Trophoblast cell (in vitro differentiated cells and primary cell): ENCODE results near the gene HPRT1.

Source experiments
- DNase-seq, 2 donors: peaks; one replicate each; pipeline ENCODE4 v3.0.0-alpha.2; 2016
- H2AFZ ChIP-seq: 2 replicates; pipeline ENCODE4 v1.6.1; 2013; ENCODE audit warnings: low read length, moderate library complexity, mild to moderate bottlenecking; ENCODE audit not compliant: insufficient read depth, poor library complexity
- H2AK5ac ChIP-seq: 2 replicates; pipeline ENCODE4 v1.6.1; 2013; ENCODE audit warnings: mild to moderate bottlenecking, low read length
- H2BK120ac ChIP-seq: 2 replicates; pipeline ENCODE4 v1.6.1; 2013; ENCODE audit warnings: low read length, mild to moderate bottlenecking, moderate library complexity; ENCODE audit not compliant: insufficient read depth, poor library complexity
- H2BK12ac ChIP-seq: 2 replicates; pipeline ENCODE4 v1.6.1; 2013; ENCODE audit warnings: mild to moderate bottlenecking, low read length, moderate library complexity
- H2BK5ac ChIP-seq: 2 replicates; pipeline ENCODE4 v1.6.1; 2013; ENCODE audit warnings: low read length, low read depth, moderate library complexity, mild to moderate bottlenecking; ENCODE audit not compliant: poor library complexity
- H3K14ac ChIP-seq: 2 replicates; pipeline ENCODE4 v1.6.1; 2013; ENCODE audit warnings: mild to moderate bottlenecking, low read length
- H3K18ac ChIP-seq: 2 replicates; pipeline ENCODE4 v1.6.1; 2013; ENCODE audit warnings: mild to moderate bottlenecking, low read length
- H3K23ac ChIP-seq: 2 replicates; pipeline ENCODE4 v1.6.1; 2013; ENCODE audit warnings: low read length
- H3K27ac ChIP-seq: 2 replicates; pipeline ENCODE4 v1.5.1; 2013; ENCODE audit warnings: low read depth, mild to moderate bottlenecking, inconsistent platforms, low read length, moderate library complexity
- H3K27me3 ChIP-seq: 2 replicates; pipeline ENCODE4 v1.6.1; 2013; ENCODE audit warnings: inconsistent platforms, mild to moderate bottlenecking, low read length, moderate library complexity; ENCODE audit not compliant: insufficient read depth
- H3K36me3 ChIP-seq, 2 experiments: 1 replicate in 1 of 2; 2 replicates in 1 of 2; pipeline ENCODE4 v1.6.1; 2013; ENCODE audit warnings: low read length in 2 of 2, mild to moderate bottlenecking in 2 of 2, moderate library complexity in 1 of 2; ENCODE audit not compliant: insufficient read depth in 2 of 2, control insufficient read depth in 1 of 2
- H3K4ac ChIP-seq: 2 replicates; pipeline ENCODE4 v1.6.1; 2013; ENCODE audit warnings: low read depth, mild to moderate bottlenecking, low read length, moderate library complexity
- H3K4me1 ChIP-seq, 2 experiments: 1 replicate in 1 of 2; 2 replicates in 1 of 2; pipeline ENCODE4 v1.6.1; 2013; ENCODE audit warnings: low read length in 2 of 2, mild to moderate bottlenecking in 2 of 2, moderate library complexity in 1 of 2; ENCODE audit not compliant: insufficient read depth in 2 of 2, control insufficient read depth in 1 of 2
- H3K4me2 ChIP-seq: 2 replicates; pipeline ENCODE4 v1.6.1; 2013; ENCODE audit warnings: inconsistent platforms, mild to moderate bottlenecking, low read length, moderate library complexity
- H3K4me3 ChIP-seq: 2 replicates; pipeline ENCODE4 v1.5.1; 2013; ENCODE audit warnings: mild to moderate bottlenecking, low read depth, low read length, inconsistent platforms
- H3K79me1 ChIP-seq: one replicate; pipeline ENCODE4 v1.6.1; 2013; ENCODE audit warnings: low read length
- H3K79me2 ChIP-seq: 2 replicates; pipeline ENCODE4 v1.6.1; 2013; ENCODE audit warnings: low read length, mild to moderate bottlenecking; ENCODE audit not compliant: control insufficient read depth, insufficient read depth, poor library complexity
- H3K9ac ChIP-seq: 2 replicates; pipeline ENCODE4 v1.6.1; 2013; ENCODE audit warnings: mild to moderate bottlenecking, low read length
- H3K9me3 ChIP-seq: 2 replicates; pipeline ENCODE4 v1.6.1; 2013; ENCODE audit warnings: low read depth, mild to moderate bottlenecking, control low read depth, inconsistent platforms, low read length; ENCODE audit not compliant: insufficient read depth
- H4K12ac ChIP-seq: 2 replicates; pipeline ENCODE4 v1.6.1; 2013; ENCODE audit warnings: low read depth, mild to moderate bottlenecking, low read length, moderate library complexity
- H4K8ac ChIP-seq: 2 replicates; pipeline ENCODE4 v1.6.1; 2013; ENCODE audit warnings: low read depth, mild to moderate bottlenecking, low read length, moderate library complexity
- H4K91ac ChIP-seq: one replicate; pipeline ENCODE4 v1.6.1; 2013; ENCODE audit warnings: low read depth, mild to moderate bottlenecking, low read length, moderate library complexity
- WGBS: extraction: QIAGEN DNeasy Blood & Tissue Kit; methylation state at CpG from one replicate; pipeline ENCODE4 v1.1.7; 2013; ENCODE audit warnings: missing lambda C conversion rate; ENCODE audit not compliant: insufficient read length, insufficient coverage; ENCODE audit errors: extremely low coverage; 5-methylcytosine and 5-hydroxymethylcytosine counted together

The HPRT1 gene

DNA sequence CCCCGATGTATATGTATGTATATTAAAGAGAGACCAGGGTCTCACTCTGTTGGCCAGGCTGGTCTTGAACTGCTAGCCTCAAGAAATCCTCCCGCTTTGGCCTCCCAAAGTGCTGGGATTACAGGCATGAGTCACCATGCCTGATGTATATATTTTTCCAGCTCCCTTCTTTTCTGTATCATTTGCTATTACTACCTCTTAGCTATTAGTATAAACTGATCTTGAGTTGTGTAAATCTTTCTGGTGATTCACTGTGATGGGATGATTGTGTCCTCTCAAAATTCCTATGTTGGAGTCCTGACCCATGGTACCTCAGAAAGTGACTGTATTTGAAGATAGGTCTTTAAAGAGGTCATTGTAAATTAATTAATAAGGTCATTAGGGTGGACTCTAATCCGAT, 53.1 kb downstream of the HPRT1 start:
- Histone ChIP-seq H3K9me3 (no peaks in the 10 kb centered on the region), H4K91ac (no peak overlapping the region)
- no CpG with 5 or more reads among the region's 3 CpGs for WGBS

DNA sequence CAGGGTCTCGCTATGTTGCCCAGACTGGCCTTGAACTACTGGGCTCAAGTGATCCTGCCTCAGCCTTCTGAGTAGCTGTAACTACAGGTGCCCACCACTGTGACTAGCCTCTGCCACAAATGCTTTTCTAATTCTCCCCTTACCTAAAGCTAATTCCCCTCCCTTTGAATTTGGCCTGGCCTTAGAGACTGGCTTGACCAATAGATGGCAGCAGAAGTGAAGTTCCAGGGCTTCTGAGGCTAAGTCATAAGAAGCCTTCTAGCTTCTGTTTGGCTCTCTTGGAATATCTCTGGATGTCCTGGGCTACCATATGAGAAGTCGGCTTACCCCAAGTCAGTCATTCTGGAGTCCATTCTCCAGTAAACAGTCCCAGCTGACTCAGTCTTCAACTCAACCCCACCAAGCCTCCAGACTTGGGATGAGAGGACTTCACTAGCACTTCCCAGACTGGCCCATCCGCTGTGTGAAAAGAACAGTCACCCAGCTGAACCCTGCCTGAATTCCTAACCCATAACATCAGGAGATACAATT, 61.0 kb downstream of the HPRT1 start:
- Histone ChIP-seq H3K4me3 (no peak overlapping the region), H4K12ac (no peak overlapping the region), H2AK5ac (no peak overlapping the region), H3K79me1 (no peaks in the 10 kb centered on the region), H3K9ac (no peak overlapping the region), H3K9me3 (no peaks in the 10 kb centered on the region), H4K8ac (no peak overlapping the region), H3K79me2 (no peaks in the 10 kb centered on the region), H3K18ac (no peak overlapping the region), H2BK120ac (no peak overlapping the region), H4K91ac (no peak overlapping the region), H3K27ac (no peak overlapping the region), H3K4me2 (no peak overlapping the region), H3K4me1 (no peaks in the 10 kb centered on the region), H3K14ac (no peak overlapping the region), H3K23ac (no peak overlapping the region), H2BK12ac (no peak overlapping the region), H2AFZ (no peak overlapping the region), H3K4ac (no peak overlapping the region), H3K36me3 (no peaks in the 10 kb centered on the region), H2BK5ac (no peak overlapping the region), H3K27me3 (no peaks in the 10 kb centered on the region)
- peak; percentile 43 to 75 for DNase-seq
- no CpG with 5 or more reads among the region's 3 CpGs for WGBS

More for the DNA sequence above, 53.1 kb downstream of the HPRT1 start:
- H3K18ac ChIP-seq, result no peak overlapping the region
- H3K14ac ChIP-seq, result no peak overlapping the region
- no peak overlapping the region for H2AFZ ChIP-seq
- DNase-seq, result peak in 1 of 2 donors; percentile 21
- H3K4me3 ChIP-seq, result no peak overlapping the region
- no peaks in the 10 kb centered on the region for H3K36me3 ChIP-seq
- no peak overlapping the region for H2BK5ac ChIP-seq
- H3K4me2 ChIP-seq, result no peak overlapping the region
- H3K9ac ChIP-seq, result no peak overlapping the region
- H2BK12ac ChIP-seq, result no peak overlapping the region
- no peaks in the 10 kb centered on the region for H3K27me3 ChIP-seq
- H3K23ac ChIP-seq, result no peak overlapping the region
- H3K4me1 ChIP-seq, result peaks cover 2 to 3% of the 10 kb centered on the region in 2 experiments
- H2BK120ac ChIP-seq, result no peak overlapping the region
- no peak overlapping the region for H3K27ac ChIP-seq
- no peaks in the 10 kb centered on the region for H3K79me1 ChIP-seq
- no peak overlapping the region for H3K4ac ChIP-seq
- H4K8ac ChIP-seq, result no peak overlapping the region
- no peak overlapping the region for H4K12ac ChIP-seq
- H3K79me2 ChIP-seq, result no peaks in the 10 kb centered on the region
- no peak overlapping the region for H2AK5ac ChIP-seq

DNA sequence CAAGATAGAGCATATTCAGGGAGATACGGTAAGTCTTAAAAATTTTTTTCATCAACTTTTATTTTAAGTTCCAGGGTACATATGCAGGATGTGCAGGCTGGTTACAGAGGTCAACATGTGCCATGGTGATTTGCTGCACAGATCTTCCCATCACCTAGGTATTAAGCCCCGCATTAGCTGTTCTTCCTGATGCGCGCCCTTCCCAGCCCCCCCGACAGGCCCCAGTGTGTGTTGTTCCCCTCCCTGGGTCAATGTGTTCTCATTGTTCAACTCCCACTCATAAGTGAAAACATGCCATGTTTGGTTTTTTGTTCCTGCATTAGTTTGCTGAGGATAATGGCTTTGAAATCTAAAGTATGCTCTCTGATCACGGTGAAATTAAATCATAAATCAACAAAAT, 64.2 kb downstream of the HPRT1 start:
- H3K4ac ChIP-seq, result no peak overlapping the region
- H3K4me1 ChIP-seq, result peaks cover 0 to 5% of the 10 kb centered on the region in 2 experiments
- DNase-seq, result no peak
- H3K14ac ChIP-seq, result no peak overlapping the region
- no peak overlapping the region for H2AK5ac ChIP-seq
- H3K23ac ChIP-seq, result no peak overlapping the region
- no peaks in the 10 kb centered on the region for H3K27me3 ChIP-seq
- H2AFZ ChIP-seq, result no peak overlapping the region
- H2BK5ac ChIP-seq, result no peak overlapping the region
- no peak overlapping the region for H3K4me2 ChIP-seq
- no peaks in the 10 kb centered on the region for H3K79me2 ChIP-seq
- H2BK120ac ChIP-seq, result no peak overlapping the region
- H3K36me3 ChIP-seq, result no peaks in the 10 kb centered on the region
- no peaks in the 10 kb centered on the region for H3K9me3 ChIP-seq
- H3K79me1 ChIP-seq, result no peaks in the 10 kb centered on the region
- no peak overlapping the region for H2BK12ac ChIP-seq
- no peak overlapping the region for H3K4me3 ChIP-seq
- H3K9ac ChIP-seq, result no peak overlapping the region
- no peak overlapping the region for H3K27ac ChIP-seq
- H4K8ac ChIP-seq, result no peak overlapping the region
- H3K18ac ChIP-seq, result no peak overlapping the region
- no peak overlapping the region for H4K12ac ChIP-seq
- H4K91ac ChIP-seq, result no peak overlapping the region
- WGBS, result no CpG with 5 or more reads among the region's 6 CpGs

DNA sequence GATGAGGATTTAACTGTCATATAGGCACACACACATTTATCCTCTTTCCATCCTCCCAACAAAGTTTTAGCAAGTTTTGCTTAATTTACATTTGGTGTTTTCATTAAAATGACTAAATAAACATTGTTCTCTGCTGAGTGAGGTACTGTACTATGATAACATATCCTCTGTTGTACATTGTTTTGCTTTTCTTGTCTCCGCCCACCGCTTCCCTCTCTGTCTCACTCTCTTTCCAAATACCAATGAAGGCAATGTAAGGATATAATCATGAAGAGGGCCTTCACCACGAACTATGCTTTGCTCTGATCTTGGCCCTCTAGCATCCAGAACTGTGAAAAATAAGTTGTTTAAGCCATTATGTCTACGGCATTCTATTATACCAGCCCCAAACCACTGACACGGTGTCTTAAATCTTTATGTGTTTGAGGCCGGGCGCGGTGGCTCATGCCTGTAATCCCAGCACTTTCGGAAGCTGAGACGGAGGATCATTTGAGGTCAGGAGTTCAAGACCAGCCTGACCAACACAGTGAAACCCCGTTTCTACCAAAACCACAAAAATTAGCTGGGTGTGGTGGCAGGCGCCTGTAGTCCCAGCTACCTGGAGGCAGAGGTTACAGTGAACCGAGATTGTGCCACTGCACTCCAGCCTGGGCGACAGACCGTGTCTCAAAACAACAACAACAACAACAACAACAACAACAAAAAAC, 65.3 kb downstream of the HPRT1 start:
- no peaks in the 10 kb centered on the region for H3K79me1 ChIP-seq
- no peak overlapping the region for H2AK5ac ChIP-seq
- H3K4me1 ChIP-seq, result peaks cover 0 to 5% of the 10 kb centered on the region in 2 experiments
- H2AFZ ChIP-seq, result no peak overlapping the region
- no peak for DNase-seq
- H3K4ac ChIP-seq, result no peak overlapping the region
- no peak overlapping the region for H3K18ac ChIP-seq
- no peak overlapping the region for H3K4me3 ChIP-seq
- no CpG with 5 or more reads among the region's 15 CpGs for WGBS
- no peak overlapping the region for H4K12ac ChIP-seq
- no peaks in the 10 kb centered on the region for H3K9me3 ChIP-seq
- H3K27ac ChIP-seq, result no peak overlapping the region
- H3K4me2 ChIP-seq, result no peak overlapping the region
- no peak overlapping the region for H3K14ac ChIP-seq
- no peaks in the 10 kb centered on the region for H3K79me2 ChIP-seq
- no peak overlapping the region for H4K91ac ChIP-seq
- no peak overlapping the region for H2BK120ac ChIP-seq
- no peak overlapping the region for H3K23ac ChIP-seq
- H3K27me3 ChIP-seq, result no peaks in the 10 kb centered on the region
- no peak overlapping the region for H2BK5ac ChIP-seq
- no peaks in the 10 kb centered on the region for H3K36me3 ChIP-seq
- H2BK12ac ChIP-seq, result no peak overlapping the region
- no peak overlapping the region for H3K9ac ChIP-seq
- H4K8ac ChIP-seq, result no peak overlapping the region
